Measurements from ENCODE around the gene PRKN.

The PRKN gene

GRCh38 chr6:162369091-162369490, 358.5 kb downstream of the PRKN start:
- DNase-seq, result no peak

- peak; percentile 41 for DNase-seq
Measured at GRCh38 chr6:162364488-162364887, 363.1 kb downstream of the PRKN start.

- no peak for DNase-seq
Measured at GRCh38 chr6:162363757-162364156, 363.8 kb downstream of the PRKN start.

- no peak for DNase-seq
Measured at GRCh38 chr6:162360901-162361567, 366.5 kb downstream of the PRKN start.

- no peak for DNase-seq
Measured at GRCh38 chr6:162358625-162359024, 368.9 kb downstream of the PRKN start.

- DNase-seq, result no peak
Measured at GRCh38 chr6:162345051-162345511, 382.5 kb downstream of the PRKN start.

- DNase-seq, result no peak
Measured at GRCh38 chr6:162344646-162345010, 382.9 kb downstream of the PRKN start.

- DNase-seq, result no peak
Measured at GRCh38 chr6:162343936-162344645, 383.5 kb downstream of the PRKN start.

- DNase-seq, result peak; percentile 2
Measured at GRCh38 chr6:162343198-162343935, 384.2 kb downstream of the PRKN start.

- no peak for DNase-seq
Measured at GRCh38 chr6:162337412-162337811, 390.2 kb downstream of the PRKN start.

GRCh38 chr6:162336359-162336758, 391.2 kb downstream of the PRKN start:
- no peak for DNase-seq

- no peak for DNase-seq
Measured at GRCh38 chr6:162332365-162332764, 395.2 kb downstream of the PRKN start.

GRCh38 chr6:162331911-162332310, 395.7 kb downstream of the PRKN start:
- no peak for DNase-seq

- DNase-seq, result no peak
Measured at GRCh38 chr6:162325826-162326225, 401.7 kb downstream of the PRKN start.

GRCh38 chr6:162325051-162325450, 402.5 kb downstream of the PRKN start:
- DNase-seq, result no peak

GRCh38 chr6:162315291-162315690, 412.3 kb downstream of the PRKN start:
- DNase-seq, result no peak

GRCh38 chr6:162313922-162314660, 413.5 kb downstream of the PRKN start:
- DNase-seq, result no peak

GRCh38 chr6:162307865-162308264, 419.7 kb downstream of the PRKN start:
- no peak for DNase-seq

- no peak for DNase-seq
Measured at GRCh38 chr6:162306616-162307015, 420.9 kb downstream of the PRKN start.

GRCh38 chr6:162301128-162301527, 426.4 kb downstream of the PRKN start:
- DNase-seq, result no peak

GRCh38 chr6:162294029-162294428, 433.5 kb downstream of the PRKN start:
- no peak for DNase-seq

- no peak for DNase-seq
Measured at GRCh38 chr6:162292915-162293314, 434.7 kb downstream of the PRKN start.

- DNase-seq, result no peak
Measured at GRCh38 chr6:162290846-162291465, 436.6 kb downstream of the PRKN start.

All from hematopoietic multipotent progenitor cell treated with erythropoietin and hydrocortisone succinate and interleukin-3 and kit ligand, for 6 days (in vitro differentiated cells).